ENCODE results near the gene RADIL. TPM values are rescaled to one million over a fixed set of nuclear protein-coding genes. Genes with fewer than 3 reads are reported as not detected.

RADIL gene
- total and polyA plus RNA-seq, 3 donors from 2014 or later: 24.3 to 29.7 (median 25.6) TPM

DNA sequence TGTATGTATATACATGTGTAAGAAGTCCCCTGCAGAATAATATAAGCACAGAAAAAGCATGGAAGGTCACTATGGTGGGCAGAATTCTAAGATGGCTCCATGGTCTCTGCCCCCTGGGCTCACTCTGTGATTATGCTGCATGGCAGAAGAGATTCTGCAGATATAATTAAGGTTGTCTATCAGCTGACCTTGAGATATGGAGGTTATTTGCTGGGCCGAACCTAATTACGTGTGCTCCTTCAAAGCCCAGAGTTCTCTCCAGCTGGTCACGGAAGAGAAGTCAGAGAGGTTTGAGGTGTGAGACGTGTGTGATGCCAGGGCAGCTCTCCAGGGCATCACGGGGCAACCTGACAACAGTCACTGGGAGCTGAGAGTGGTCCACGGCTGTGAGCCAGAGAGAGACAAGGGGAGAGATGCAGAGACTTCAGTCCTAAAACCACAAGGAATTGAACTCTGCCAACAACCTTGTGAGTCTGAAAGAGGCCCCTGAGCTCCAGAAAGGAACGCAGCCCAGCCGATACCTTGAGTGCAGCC is 33.2 kb downstream of the RADIL start:
- no peaks in the 10 kb centered on the region for H3K4me1 ChIP-seq
- no peaks in the 10 kb centered on the region for H3K36me3 ChIP-seq (ENCODE audit: low read depth, missing control alignments)
- no peak for TF ChIP-seq POLR2A (IDR thresholded peaks at IDR 0.05)
- TF ChIP-seq, protein P1, sequence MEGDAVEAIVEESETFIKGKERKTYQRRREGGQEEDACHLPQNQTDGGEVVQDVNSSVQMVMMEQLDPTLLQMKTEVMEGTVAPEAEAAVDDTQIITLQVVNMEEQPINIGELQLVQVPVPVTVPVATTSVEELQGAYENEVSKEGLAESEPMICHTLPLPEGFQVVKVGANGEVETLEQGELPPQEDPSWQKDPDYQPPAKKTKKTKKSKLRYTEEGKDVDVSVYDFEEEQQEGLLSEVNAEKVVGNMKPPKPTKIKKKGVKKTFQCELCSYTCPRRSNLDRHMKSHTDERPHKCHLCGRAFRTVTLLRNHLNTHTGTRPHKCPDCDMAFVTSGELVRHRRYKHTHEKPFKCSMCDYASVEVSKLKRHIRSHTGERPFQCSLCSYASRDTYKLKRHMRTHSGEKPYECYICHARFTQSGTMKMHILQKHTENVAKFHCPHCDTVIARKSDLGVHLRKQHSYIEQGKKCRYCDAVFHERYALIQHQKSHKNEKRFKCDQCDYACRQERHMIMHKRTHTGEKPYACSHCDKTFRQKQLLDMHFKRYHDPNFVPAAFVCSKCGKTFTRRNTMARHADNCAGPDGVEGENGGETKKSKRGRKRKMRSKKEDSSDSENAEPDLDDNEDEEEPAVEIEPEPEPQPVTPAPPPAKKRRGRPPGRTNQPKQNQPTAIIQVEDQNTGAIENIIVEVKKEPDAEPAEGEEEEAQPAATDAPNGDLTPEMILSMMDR (IDR thresholded peaks at IDR 0.05): no peak
- no peak overlapping the region for H3K27ac ChIP-seq
- no peaks in the 10 kb centered on the region for H3K9me3 ChIP-seq
- intact Hi-C loops (cut with DNase I; ENCODE audit: low total_unique reads): no loop called here
- no peak overlapping the region for H3K4me3 ChIP-seq
- H3K27me3 ChIP-seq: no peaks in the 10 kb centered on the region
- DNase-seq: no peak
- WGBS, 2 donors: 79 to 82% methylated on average over 8 of the region's 8 CpGs

DNA sequence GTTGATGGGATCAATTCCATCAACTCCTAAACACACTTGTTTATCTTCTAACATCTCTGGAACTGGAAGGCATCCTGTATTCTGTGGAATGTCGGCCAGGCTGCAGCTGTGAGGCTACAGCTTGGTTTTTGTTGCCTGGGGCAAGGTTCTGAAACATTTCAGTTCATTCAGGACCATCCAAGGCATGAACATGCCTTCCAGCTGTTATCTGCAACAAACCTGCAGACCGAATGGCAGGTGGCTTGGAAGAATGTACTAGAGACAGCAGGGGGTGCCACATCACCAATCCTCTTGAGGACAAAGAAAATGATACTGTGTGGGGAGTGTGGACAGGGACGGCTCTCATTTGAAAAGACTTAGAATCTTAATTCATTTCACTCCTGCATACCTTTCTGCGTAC is 34.1 kb downstream of the RADIL start:
- TF ChIP-seq, protein P1 (IDR thresholded peaks at IDR 0.05): no peak
- no peak for TF ChIP-seq POLR2A (IDR thresholded peaks at IDR 0.05)

DNA sequence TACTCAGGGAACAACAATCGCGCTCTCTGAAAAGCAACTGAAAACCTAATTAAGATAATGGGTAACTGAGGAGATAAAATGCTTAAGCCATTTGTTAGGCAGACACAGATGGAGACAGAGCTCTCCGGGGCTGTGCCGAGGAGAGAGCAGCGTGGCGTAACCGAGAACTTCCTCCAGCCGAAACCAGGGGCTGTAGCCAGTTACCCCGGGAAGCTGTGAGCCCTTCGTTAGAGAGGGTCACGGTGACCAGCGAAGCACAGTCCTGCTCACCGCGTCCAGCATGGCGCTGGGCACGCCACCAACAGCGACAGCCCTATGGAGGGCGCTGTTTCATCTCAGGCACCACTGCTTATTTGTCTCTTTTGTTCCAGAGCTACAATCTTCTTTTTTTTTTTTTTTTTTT is 37.8 kb downstream of the RADIL start:
- TF ChIP-seq, protein P1 (IDR thresholded peaks at IDR 0.05): peak in 1 of 3 experiments; percentile 52
- TF ChIP-seq POLR2A (IDR thresholded peaks at IDR 0.05): no peak
- H3K4me3 ChIP-seq: peak overlapping the region; percentile 7 to 11
- H3K36me3 ChIP-seq (ENCODE audit: low read depth, missing control alignments): no peaks in the 10 kb centered on the region
- WGBS, 2 donors: 10 to 27% methylated on average over 18 of the region's 18 CpGs
- peak; percentile 66 for DNase-seq
- H3K4me1 ChIP-seq: no peaks in the 10 kb centered on the region
- H3K27ac ChIP-seq: peak overlapping the region in 1 of 2 donors; percentile 17
- intact Hi-C loops (cut with DNase I; ENCODE audit: low total_unique reads): no loop called here
- no peaks in the 10 kb centered on the region for H3K9me3 ChIP-seq
- no peaks in the 10 kb centered on the region for H3K27me3 ChIP-seq

More for the DNA sequence above, 34.1 kb downstream of the RADIL start:
- DNase-seq: peak; percentile 77
- Histone ChIP-seq H3K9me3 (no peaks in the 10 kb centered on the region), H3K27me3 (no peaks in the 10 kb centered on the region), H3K27ac (no peak overlapping the region), H3K4me3 (no peak overlapping the region), H3K4me1 (no peaks in the 10 kb centered on the region), H3K36me3 (ENCODE audit: low read depth, missing control alignments) (no peaks in the 10 kb centered on the region)
- WGBS, 2 donors: 61 to 64% methylated on average over 4 of the region's 4 CpGs
- intact Hi-C loops (cut with DNase I; ENCODE audit: low total_unique reads): no loop called here

DNA sequence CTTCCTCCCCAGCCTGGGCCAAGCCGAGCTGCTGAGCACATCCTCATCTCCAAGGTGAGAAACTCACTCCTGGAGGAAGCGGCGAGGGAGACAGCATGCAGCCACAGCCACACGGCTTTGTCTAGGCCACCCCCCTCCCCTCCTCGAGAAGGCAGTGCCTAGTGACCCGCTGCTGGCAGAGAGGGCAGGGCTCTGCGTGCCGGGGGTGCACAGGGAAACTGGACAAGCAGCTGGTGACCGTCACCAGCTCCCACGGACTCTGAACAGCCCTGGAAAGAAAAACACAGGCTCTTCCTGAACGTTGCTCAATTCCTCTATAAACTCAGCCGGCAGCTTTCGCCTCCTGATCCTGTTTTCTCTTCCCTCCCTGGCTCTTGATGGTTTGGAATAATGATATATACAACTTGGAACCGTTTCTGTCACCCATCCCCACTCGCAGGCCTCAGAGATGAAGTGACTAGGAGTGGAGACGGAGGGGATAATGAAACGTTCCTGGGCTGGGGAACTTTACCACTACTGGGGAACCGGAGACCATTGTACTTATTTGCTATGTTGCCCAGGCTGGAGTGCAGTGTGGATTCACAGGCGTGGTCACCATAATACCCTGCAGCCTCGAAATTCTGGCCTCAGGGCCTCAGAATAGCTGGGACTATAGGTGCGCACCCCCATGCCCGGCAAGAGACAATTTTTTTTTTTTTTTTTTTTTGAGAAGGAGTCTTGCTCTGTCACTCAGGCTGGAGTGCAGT is 41.0 kb downstream of the RADIL start:
- no peak for DNase-seq
- H3K4me1 ChIP-seq: no peaks in the 10 kb centered on the region
- no peaks in the 10 kb centered on the region for H3K9me3 ChIP-seq
- H3K27ac ChIP-seq: no peak overlapping the region
- no peak for TF ChIP-seq POLR2A (IDR thresholded peaks at IDR 0.05)
- WGBS, 2 donors: 72 to 74% methylated on average over 20 to 22 of the region's 22 CpGs
- no peaks in the 10 kb centered on the region for H3K27me3 ChIP-seq
- no peaks in the 10 kb centered on the region for H3K36me3 ChIP-seq (ENCODE audit: low read depth, missing control alignments)
- H3K4me3 ChIP-seq: no peak overlapping the region
- intact Hi-C loops (cut with DNase I; ENCODE audit: low total_unique reads): no loop called here

DNA sequence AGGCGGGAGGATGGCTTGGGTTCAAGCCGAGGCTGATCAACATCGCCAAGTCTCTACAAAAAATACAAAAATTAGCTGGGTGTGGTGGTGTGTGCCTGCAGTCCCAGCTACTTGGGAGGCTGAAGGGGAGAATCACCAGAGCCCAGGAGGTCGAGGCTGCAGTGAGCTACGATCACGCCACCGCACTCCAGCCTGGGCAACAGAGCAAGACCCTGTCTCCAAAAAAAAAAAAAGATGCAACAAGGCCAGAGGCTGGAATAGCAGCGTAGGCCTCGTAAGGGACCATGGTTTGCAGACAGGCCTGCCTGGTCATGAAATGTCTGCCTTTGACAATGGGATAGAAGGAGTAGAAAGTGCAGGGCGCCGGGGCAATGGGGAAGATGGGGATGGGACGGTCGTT is 41.7 kb downstream of the RADIL start:
- DNase-seq: no peak
- Histone ChIP-seq H3K27me3 (no peaks in the 10 kb centered on the region), H3K27ac (no peak overlapping the region), H3K36me3 (ENCODE audit: low read depth, missing control alignments) (no peaks in the 10 kb centered on the region), H3K4me3 (no peak overlapping the region), H3K4me1 (no peaks in the 10 kb centered on the region), H3K9me3 (no peaks in the 10 kb centered on the region)
- TF ChIP-seq POLR2A (IDR thresholded peaks at IDR 0.05): no peak
- TF ChIP-seq, protein P1 (IDR thresholded peaks at IDR 0.05): no peak
- 92 to 96% methylated on average over 13 of the region's 13 CpGs for WGBS, 2 donors
- intact Hi-C loops (cut with DNase I; ENCODE audit: low total_unique reads): no loop called here
